ENCODE results near the gene IQSEC1. TPM values are rescaled to one million over a fixed set of nuclear protein-coding genes. Genes with fewer than 3 reads are reported as not detected.

Gene IQSEC1
- total and polyA plus RNA-seq, 9 of the 15 experiments (the other 6 are each of a cell fraction or from before 2014, with no cell fraction given), result 0.56 to 39.0 (median 6.8) TPM

- TF ChIP-seq USF1 (CRISPR knock-in tag; IDR thresholded peaks at IDR 0.05) (peak; percentile 40; the same call in 1 of the 2 replicates), HNRNPLL (IDR thresholded peaks at IDR 0.05; ENCODE audit: low read depth, low read length, poor library complexity, severe bottlenecking) (no peak), FOXP1 (CRISPR knock-in tag; IDR thresholded peaks at IDR 0.05) (peak; percentile 70; the same call in 1 of the 2 replicates), FOXK1 (CRISPR knock-in tag; IDR thresholded peaks at IDR 0.05; ENCODE audit: borderline replicate concordance) (peak; percentile 86; the same call in 1 of the 2 replicates), JUND (IDR thresholded peaks at IDR 0.05; ENCODE audit: borderline replicate concordance, low read depth, low read length) (no peak), JUND (tag; IDR thresholded peaks at IDR 0.05; ENCODE audit: borderline replicate concordance, low read depth, low read length) (peak; percentile 34; the same call in 1 of the 3 replicates), TOE1 (IDR thresholded peaks at IDR 0.05; ENCODE audit: borderline replicate concordance) (0 out of 2 replicates have a peak, but pooled peaks have one; percentile 37), TOE1 (CRISPR knock-in tag; IDR thresholded peaks at IDR 0.05; ENCODE audit: borderline replicate concordance, low read depth) (no peak), TAF9B (IDR thresholded peaks at IDR 0.05; ENCODE audit: partially characterized antibody) (no peak), SOX6 (IDR thresholded peaks at IDR 0.05) (no peak), LCOR (CRISPR knock-in tag; IDR thresholded peaks at IDR 0.05) (no peak), SIRT6 (IDR thresholded peaks at IDR 0.05; ENCODE audit: low read depth, low read length) (no peak), GATAD2B (IDR thresholded peaks at IDR 0.05; ENCODE audit: borderline replicate concordance) (no peak), PURB (CRISPR knock-in tag; IDR thresholded peaks at IDR 0.05; ENCODE audit: low read depth) (no peak), TFAP4 (CRISPR knock-in tag; IDR thresholded peaks at IDR 0.05; ENCODE audit: borderline replicate concordance) (peak; percentile 70; the same call in 1 of the 2 replicates), ETV6 (IDR thresholded peaks at IDR 0.05; ENCODE audit: borderline replicate concordance in 1 of 2, low read depth in 2 of 2, low read length in 1 of 2) (no peak), ETV6 (CRISPR knock-in tag; IDR thresholded peaks at IDR 0.05; ENCODE audit: borderline replicate concordance) (0 out of 2 replicates have a peak, but pooled peaks have one; percentile 42), KAT8 (IDR thresholded peaks at IDR 0.05; ENCODE audit: low read depth) (no peak), ELF4 (CRISPR knock-in tag; IDR thresholded peaks at IDR 0.05) (no peak), ZNF695 (CRISPR knock-in tag; IDR thresholded peaks at IDR 0.05) (no peak), ID3 (CRISPR knock-in tag; IDR thresholded peaks at IDR 0.05) (no peak), ID3 (tag; IDR thresholded peaks at IDR 0.05) (0 out of 2 replicates have a peak, but pooled peaks have one; percentile 37), GABPB1 (CRISPR knock-in tag; IDR thresholded peaks at IDR 0.05) (0 out of 2 replicates have a peak, but pooled peaks have one; percentile 41), ZNF830 (CRISPR knock-in tag; IDR thresholded peaks at IDR 0.05) (no peak), YY1 (IDR thresholded peaks at IDR 0.05; ENCODE audit: borderline replicate concordance in 1 of 3, control insufficient read depth in 1 of 3, extremely low read depth in 1 of 3, insufficient read depth in 3 of 3, insufficient read length in 1 of 3, insufficient replicate concordance in 2 of 3, low read depth in 1 of 3, low read length in 2 of 3) (no peak), ZNF23 (CRISPR knock-in tag; IDR thresholded peaks at IDR 0.05) (no peak), EZH2 (IDR thresholded peaks at IDR 0.05; ENCODE audit: borderline replicate concordance, low read depth, low read length) (no peak), ZNF263 (CRISPR knock-in tag; IDR thresholded peaks at IDR 0.05; ENCODE audit: borderline replicate concordance) (no peak)
Observed at GRCh38 chr3:12891391-12891984, 181.7 kb downstream of the IQSEC1 start (continued).
